ENCODE results near the gene C6orf47.

The C6orf47 gene

DNA sequence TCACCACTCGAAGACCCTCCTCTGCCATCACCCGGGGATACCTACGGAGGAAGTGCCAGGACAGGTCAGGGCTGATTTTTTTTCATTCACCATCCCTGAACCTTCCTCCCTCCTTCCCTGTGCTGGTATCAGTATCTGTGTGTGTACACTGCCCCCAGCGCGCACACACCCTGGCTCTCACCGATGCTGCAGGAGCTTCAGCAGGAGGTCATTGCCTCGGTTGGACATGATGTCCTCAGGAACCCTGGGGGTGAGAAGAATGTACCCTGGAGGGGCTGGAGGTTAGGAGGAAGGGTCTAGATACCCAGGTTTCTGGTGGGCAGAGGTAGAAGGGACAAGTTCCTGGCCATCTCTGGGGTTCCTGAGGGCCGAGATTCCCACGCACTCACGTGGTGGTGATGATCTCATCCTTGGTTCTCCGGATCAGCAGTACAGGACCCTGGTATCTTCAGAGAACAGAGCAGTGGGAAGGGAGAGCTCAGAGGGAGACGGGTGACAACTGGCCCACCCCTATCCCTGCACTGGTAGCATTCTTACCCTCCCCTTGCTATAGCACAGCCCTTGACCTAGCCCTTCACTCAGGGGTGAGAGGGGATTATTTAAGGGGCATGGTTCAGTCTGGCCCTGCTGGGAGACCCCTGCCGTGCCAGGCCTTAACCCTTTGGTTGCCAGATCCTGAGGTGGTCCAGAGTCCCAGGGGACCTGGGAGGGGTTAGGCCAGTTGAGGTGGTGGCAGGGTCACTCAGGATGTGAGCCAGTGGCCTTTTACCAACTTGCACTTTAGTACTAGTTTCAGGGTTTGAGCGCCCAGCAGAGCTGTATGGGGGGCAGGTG, 27.5 kb upstream of the C6orf47 start:
- DNase-seq (ENCODE audit: low read depth) = no peak

DNA sequence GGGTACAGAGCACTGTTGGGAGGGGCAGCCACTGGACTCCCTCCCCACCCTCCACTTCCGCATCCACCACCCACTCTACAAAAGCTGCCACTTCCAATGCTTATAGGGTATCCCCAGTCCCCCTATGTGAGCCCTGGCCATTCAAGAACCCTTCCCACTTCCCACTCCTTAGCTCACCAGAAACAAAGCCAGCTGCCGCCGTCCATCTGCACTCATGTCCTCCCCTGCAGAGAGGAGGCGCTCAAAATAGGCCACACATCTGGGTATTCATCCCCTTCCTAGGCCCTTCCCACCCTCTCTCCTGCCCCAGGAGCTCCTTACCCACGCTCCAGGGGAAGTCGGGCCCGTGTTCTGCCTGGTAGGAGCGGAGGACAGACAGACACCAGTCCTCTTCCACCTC, 26.7 kb upstream of the C6orf47 start:
- DNase-seq (ENCODE audit: low read depth) = no peak

DNA sequence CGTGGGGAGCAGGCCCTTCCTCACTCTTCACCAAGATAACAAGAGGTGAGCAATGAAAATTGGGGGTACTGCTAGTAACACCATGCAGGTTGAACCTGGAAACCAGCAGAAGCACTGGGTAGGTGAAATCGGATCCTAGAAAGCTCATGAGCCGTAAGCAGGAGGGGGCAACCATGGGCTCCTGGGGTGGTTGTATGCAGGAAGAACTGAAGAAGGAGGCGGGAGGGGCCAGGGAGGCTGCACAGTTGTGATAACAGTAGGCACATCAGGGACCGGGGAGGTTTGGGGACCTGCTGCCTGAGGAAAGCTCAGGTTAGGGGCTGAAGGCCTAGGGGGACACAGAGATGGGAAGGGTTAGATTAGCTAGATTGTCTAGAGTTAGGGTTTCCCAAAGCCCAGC, 25.9 kb upstream of the C6orf47 start:
- no peak for DNase-seq (ENCODE audit: low read depth)

DNA sequence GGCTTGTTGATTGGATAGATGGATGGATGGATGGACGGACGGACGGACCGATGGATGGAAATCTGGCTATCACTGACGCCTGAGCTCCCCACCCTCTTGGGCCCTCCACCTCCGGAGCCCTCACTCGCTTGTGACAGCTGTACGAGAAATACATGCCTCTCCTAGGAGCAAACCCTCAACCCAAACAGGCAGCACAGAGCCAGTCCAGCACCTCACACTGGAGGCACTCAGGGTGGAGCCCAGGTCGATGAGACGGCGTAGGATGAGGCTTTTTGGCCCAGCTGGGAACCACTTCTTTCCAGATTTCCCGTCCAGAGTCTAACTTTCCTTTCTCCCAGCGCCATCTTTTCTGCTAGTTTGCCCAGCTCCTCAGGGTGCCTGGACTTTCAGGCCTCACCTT, 23.0 kb upstream of the C6orf47 start:
- no peak for DNase-seq (ENCODE audit: low read depth)

DNA sequence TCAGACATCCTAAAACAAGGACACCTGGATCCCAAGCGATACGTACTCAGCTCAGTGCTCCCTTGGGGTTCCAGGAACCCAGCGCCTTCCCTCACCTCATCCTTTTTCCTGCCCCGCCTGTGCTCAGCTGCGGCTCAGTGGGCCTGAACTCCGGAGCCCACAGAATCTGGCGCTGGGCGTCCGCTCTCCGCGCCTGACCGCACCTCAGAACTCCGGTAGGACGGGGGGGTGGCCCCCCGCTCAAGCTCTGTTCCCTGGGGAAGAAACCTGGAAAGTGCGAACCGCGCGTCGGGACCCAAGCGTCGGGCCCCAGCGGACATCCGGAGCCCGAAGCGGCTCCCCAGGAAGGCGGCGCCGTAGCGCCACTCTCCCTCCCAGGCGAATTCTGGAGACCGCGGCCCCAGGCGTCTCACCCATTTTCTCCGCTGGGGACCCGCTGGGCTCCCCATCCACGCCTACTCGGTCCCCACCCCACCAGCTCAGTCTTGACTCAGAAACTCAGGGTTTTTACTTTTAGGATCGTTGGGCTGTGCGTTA, 20.6 kb upstream of the C6orf47 start:
- peak; percentile 26 for DNase-seq (ENCODE audit: low read depth)

DNA sequence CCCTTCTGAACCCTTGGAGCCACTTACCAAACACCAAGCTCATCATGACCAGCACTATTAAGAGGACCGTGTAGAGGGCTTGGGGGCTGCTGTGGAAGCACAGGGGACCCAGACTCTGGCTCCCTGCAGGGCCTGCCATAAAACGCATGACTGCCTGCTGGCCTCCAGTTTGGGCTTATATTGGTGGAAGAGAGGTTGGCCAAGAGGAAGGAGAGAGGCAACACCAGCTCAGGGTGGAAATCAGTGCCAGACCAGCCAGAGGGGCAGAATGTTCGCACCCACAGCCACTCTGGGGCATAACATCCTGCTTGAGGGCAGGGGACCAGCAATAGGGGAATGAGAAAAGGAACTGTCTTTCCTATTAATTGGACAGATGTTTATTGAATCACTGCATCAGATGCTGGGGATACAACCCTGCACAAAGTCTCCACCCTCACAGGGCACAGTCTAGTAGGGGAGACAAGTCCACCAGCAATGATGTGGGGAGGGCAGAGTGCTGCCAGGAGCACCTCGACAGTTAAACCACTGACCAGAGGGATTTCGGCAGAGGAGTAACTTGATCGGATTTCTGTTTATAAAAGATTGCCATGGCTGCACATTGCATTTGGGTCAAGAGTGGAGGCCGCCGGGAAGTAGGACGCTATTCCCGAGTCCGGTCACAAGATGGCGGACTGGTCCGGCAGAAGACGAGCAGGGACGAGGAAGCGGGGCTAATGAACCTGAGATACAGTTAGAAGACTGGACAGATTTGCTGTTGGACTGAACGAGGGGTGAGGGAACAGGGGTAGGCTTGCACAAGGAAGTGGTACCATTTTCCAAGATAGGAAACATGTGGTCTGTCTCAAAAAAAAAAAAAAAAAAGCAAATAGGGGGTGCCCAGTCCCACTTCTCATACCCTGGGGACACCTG, 19.9 kb upstream of the C6orf47 start, which contains the start of gene LY6G5C:
TSS of gene LY6G5C (minus strand) at position 842 of the 909 bp plus-strand sequence. CDS start at position 148, 694 bp downstream.
- DNase-seq (ENCODE audit: low read depth) = peak; percentile 50

DNA sequence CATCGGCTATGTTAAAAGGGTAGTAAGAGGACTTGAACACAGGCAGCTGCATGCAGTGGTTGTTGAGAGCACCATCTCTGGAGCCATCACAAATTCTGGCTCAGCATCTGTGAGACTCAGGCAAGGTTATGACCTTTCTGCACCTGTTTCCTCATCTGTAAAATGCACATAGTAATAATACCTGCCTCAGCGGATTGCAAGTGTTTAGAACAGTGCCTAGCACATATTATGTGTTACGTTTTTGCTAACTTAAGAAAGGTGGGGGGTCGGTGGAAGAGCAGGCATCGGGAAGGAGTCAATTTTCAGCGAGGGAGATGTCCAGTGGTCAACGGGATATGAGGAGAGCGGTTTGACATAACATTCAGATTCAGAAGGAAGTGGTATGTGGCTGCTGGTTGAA, 17.4 kb upstream of the C6orf47 start:
- no peak for DNase-seq (ENCODE audit: low read depth)

DNA sequence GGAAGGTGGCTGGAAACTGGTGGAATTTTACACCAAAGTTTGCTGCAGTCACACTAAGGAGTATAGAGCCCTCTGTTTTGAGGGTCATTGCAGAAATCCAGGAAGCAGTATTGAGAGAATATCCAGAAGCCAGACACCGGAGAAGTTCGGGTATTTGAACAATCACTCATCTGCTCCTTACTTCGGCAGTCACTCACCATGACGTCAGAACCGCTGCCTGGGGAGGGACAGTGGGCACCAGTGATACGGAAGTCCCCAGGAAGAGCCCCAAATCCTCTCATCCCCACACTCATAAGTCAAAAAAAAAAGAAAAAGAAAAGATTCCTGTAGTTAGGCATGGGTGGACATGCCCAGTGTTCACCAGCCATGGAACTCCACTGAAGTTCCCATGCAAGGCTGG, 16.3 kb upstream of the C6orf47 start:
- DNase-seq (ENCODE audit: low read depth) = no peak

DNA sequence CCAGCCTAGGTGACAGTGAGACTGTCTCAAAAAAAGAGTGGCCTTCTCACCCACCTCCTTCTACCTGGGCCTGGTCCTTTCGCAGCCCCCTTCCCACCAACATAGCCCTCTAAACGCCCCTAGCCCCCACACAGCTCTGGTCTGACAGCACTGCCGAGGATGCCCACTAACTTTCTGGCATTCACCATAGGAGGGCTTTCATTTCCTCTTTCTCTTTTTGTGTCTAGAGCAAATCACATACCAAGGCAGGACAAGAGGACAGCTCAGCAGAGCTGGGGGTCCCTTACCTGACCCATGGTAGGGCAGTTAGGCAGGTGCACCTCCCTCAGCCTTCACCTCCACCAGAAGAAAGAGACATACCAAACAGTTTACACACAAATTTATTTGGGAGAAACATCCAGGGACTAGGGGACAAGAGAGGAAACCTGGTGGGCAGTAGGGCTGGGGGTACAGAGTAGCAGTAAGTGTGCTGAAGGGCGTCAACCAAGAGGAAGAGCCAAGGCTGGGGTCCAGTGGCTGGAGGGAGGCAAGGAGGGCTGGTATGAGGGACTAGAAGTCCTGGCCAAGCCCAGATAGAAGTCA, 15.8 kb upstream of the C6orf47 start:
- no peak for DNase-seq (ENCODE audit: low read depth)

DNA sequence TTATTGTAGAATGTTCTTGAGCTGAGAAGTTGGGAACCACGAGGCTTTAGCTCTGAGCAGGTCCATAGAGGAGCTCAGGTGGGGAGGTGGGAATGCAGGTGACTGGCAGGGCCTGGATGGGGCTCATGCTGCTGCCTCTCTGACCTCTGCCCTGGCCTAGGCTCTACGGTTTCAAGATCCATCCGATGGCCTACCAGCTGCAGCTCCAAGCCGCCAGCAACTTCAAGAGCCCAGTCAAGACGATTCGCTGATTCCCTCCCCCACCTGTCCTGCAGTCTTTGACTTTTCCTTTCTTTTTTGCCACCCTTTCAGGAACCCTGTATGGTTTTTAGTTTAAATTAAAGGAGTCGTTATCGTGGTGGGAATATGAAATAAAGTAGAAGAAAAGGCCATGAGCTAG, 9.1 kb upstream of the C6orf47 start, which contains the start of gene LY6G5B:
TSS of gene LY6G5B (plus strand) at position 301 of the 400 bp plus-strand sequence. CDS start 975 bp downstream, outside the sequence.
- no peak for DNase-seq (ENCODE audit: low read depth)

DNA sequence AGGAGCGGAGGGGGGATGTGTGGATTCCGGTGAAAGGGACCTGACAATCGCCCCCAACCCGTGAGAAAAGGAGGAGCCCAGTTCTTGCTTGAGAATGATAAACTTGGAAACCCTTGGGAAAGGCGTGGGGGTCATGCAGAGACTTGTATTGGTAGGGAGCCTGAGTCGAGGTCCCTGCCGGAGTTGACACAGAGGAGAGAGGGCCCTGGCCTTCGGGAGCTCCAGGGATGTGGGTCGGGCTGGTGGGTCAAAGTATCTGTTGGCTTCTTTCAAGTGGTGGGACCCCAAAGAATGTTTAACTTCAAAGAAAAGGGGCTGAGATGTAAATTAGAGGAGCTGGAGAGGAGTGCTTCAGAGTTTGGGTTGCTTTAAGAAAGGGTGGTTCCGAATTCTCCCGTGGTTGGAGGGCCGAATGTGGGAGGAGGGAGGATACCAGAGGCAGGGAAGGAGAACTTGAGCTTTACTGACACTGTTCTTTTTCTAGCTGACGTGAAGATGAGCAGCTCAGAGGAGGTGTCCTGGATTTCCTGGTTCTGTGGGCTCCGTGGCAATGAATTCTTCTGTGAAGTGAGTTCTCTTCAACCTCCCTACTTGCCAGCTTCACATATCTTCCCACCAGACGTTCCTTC, 5.9 kb upstream of the C6orf47 start:
- DNase-seq (ENCODE audit: low read depth) = no peak

DNA sequence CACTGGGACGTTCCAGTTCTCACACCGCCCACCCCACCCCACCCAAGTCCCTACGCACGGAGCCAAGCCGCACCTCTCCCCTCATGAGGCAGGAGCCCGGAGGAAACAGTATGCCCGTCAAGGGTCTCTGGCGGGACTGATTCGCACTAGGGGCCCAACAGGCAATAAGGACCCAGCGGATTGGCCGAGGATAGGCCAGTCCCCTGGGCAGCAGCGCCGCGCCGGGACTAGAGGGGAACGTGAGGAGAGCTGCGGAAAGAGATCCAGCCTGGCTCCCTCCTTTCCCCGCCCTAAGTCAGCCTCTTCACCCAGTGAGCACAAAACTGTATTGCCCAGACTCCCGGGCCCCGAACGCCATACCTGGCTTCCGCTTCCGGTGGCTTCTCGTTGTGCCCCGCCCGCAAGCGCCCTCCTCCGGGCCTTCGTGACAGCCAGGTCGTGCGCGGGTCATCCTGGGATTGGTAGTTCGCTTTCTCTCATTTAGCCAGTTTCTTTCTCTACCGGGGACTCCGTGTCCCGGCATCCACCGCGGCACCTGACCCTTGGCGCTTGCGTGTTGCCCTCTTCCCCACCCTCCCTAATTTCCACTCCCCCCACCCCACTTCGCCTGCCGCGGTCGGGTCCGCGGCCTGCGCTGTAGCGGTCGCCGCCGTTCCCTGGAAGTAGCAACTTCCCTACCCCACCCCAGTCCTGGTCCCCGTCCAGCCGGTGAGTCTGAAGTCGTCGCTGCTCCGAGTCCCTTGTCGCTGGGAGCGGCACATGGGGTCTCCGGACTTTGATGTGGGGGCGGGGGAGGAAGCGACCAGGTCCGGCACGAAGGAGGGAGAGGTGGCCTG, 5.1 kb upstream of the C6orf47 start, which contains the start of gene CSNK2B:
TSS of gene CSNK2B (plus strand) at position 580 of the 836 bp plus-strand sequence. CDS start 752 bp downstream, outside the sequence.
- DNase-seq (ENCODE audit: low read depth) = peak; percentile 98

DNA sequence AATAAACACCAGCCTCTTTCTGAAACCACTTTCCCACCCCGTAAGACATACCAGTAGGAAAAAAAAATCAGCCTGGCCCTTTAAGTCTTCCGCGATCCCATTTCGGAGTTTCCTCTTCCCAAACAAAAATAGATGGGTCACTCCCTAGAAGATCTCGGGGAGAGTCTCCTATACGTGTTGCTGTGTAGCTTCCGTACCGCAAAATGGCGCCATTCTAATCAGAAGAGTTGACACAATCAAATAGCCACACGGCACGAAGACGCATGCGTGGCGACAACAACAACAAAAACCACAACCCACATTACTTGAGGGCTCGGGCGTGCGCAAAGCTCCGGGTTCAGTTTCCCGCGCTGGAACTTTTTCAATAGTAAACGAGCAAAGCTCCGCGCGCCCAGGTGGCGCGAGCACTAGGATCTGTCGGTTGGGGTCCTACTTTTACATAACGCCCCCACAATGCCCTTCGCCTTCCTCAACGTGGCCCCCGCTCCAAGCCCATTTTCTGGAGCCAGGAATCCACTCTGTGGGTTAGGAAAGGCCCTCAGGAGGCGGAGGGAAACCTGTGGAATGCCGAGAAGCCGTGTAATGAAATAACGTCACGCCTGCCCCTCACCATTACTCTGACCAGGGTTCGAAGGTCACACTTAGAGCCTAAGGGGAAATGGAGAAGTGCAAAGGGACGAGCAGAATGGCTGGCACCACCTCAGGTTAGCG, 4.4 kb upstream of the C6orf47 start, which contains the start of gene GPANK1:
TSS of gene GPANK1 (minus strand) at position 208 of the 711 bp plus-strand sequence. CDS start 519 bp downstream, outside the sequence.
- peak; percentile 83 for DNase-seq (ENCODE audit: low read depth)

DNA sequence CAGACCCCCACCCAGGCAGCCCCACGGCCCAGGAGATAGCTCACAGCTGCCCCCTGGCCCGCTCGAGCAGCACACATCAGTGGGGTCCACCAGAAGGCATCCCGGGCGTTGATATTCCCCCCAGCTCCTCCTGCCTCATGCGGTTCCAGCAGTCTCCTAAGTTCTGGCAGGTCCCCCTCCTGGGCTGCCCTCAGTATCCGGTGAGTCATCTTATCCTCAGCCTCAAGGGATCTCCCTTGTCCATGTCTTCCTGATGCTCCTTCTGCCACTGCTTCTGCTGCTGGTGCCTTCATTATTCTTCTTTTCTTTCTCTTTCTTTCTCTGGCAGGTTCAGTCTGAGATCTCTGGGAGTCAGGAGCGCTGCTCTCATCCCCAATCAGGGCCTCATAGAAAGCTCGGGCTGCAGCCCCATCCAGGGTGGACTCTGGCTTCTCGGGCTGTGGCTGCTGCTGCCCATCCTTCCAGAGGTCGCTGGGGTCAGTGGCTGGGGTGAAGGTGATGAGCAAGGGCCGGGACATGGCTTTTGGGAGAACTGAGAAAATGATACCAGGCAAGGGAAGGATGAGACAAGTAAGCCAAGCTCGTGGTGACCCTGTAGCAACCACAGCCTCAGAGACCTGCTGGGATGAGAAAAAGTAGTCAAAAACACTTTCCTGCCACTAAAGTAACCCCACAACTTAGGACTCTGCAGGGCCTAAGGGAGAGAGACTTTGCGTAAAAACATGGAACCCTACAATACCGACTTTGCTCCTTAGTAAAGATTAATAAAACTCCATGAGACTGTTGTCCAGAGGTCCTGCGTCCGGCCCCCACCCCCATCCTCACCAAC, 3.6 kb upstream of the C6orf47 start:
- DNase-seq (ENCODE audit: low read depth) = no peak

DNA sequence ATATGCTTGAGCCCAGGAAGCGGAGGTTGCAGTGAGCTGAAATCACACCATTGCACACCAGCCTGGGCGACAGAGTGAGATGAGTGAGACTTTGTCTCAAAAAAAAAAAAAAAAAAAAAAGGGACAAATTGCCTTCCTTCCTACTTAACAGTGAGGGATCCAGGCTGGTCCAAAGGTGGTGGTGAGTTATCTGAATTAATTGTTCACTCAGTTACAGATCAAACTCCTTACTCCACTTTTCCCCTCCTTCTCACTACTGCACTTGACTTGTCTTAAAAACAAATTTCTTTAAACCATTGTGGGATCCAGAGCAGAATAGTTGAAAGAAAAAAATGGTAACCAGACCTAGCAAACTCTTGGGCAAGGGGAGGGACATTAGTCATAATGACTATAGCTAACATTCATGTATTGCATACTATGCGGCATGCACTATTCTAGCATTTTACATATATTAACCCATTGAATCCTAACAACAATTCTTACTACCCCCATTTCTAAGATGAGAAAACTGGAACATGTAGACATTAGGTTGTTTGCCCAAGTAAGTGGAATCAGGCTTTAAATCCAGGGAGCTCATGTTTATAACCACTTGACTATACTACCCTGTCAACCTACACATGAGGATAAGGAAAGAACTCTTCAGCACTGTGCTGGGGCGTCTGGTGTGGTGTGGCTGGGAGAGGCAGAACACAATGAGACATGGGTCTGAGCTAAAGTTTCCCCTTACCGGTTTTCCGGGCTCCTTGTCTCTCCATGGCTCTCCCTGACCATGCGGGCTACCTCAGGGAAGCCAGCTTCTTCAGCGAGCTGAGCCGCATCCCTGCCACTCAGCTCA, 2.8 kb upstream of the C6orf47 start:
- no peak for DNase-seq (ENCODE audit: low read depth)

DNA sequence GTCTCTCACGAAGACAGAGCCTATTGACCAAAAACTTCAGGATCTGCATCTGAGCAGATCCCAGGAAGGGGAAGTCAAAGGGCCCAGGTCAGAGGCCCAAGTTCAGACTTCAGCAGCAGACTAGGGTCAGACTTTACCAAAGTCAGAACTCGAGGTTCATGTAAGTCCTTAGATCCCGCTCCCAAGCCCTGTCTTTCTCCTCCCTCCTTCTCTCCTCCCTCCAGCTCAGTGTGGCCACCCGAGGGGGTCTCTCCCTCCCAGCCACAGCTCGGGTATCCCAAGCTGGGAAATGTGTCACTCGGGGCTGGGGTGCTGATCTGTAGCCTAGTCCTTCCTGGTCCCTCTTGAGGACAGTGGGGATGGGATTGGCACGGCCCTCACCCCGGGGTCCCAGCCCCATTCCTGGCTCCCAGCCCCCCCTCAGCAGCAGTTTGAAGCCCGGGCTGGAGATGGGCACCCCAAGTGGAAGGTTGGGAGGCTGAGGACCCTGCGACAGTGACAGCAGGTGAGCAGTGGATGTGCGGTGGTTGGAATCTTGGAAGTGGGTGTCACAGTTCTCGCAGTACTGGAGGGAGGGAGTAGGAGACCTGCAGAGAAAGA, 1.6 kb upstream of the C6orf47 start:
- DNase-seq (ENCODE audit: low read depth) = no peak

All from activated T-helper 9 cell treated with anti-CD3 and anti-CD28 coated beads, Interleukin-2, amount 50 U/mL, for 16 hours (primary cell).